GM12801 (cell line): ENCODE measurements around the gene LRTM1.

Source experiments
- TF ChIP-seq, protein P1 (sequence below): IDR thresholded peaks from one replicate; pipeline ENCODE4 v1.5.1; 2011; ENCODE audit warnings: control low read depth; ENCODE audit not compliant: insufficient read length; ENCODE audit errors: extremely low read depth

Gene LRTM1

GRCh38 chr3:54965746-54966145, 37.9 kb upstream of the LRTM1 start:
- TF ChIP-seq, protein P1, sequence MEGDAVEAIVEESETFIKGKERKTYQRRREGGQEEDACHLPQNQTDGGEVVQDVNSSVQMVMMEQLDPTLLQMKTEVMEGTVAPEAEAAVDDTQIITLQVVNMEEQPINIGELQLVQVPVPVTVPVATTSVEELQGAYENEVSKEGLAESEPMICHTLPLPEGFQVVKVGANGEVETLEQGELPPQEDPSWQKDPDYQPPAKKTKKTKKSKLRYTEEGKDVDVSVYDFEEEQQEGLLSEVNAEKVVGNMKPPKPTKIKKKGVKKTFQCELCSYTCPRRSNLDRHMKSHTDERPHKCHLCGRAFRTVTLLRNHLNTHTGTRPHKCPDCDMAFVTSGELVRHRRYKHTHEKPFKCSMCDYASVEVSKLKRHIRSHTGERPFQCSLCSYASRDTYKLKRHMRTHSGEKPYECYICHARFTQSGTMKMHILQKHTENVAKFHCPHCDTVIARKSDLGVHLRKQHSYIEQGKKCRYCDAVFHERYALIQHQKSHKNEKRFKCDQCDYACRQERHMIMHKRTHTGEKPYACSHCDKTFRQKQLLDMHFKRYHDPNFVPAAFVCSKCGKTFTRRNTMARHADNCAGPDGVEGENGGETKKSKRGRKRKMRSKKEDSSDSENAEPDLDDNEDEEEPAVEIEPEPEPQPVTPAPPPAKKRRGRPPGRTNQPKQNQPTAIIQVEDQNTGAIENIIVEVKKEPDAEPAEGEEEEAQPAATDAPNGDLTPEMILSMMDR, result no peak

GRCh38 chr3:54964081-54964480, 36.2 kb upstream of the LRTM1 start:
- TF ChIP-seq, protein P1, result no peak

GRCh38 chr3:54963641-54964040, 35.8 kb upstream of the LRTM1 start:
- TF ChIP-seq, protein P1, result no peak

GRCh38 chr3:54962200-54962599, 34.3 kb upstream of the LRTM1 start:
- TF ChIP-seq, protein P1, result no peak

DNA sequence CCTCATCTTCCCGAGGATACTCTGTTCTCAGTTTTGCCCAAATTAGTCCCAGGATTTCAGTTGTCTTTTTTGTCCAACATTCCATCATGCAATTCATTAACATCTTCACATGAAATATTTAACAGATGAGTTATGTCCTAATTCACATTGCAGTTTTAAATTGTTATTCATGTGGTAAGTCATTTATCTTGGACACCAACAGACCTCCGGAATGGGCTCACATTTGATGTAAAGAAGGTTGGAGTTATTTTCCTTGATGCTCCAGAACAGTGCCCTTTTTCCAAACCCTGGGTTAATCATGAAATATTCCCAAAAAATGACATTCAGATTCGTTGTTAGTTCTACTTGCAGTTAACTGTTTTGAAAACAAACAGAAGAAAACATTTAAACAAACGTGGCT, 32.8 kb upstream of the LRTM1 start:
- TF ChIP-seq, protein P1, result no peak

DNA sequence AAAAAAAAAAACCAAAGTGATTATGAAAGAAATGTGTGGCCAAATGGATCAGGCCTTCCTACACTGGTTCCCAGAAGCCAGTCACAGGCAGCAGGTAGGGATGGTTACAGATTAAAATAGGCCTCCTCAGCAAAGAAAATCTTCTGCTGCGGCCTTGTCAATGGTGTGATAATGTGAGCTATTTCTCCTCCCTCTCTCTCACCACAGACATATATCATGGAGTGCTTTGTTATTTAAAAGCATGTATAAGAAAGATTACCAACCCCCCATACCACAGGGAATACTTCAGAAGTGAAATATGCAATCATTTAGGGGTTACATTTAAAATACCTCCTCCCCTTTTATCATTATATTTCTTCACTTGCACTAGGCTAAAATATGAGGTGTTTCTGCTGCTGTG, 32.2 kb upstream of the LRTM1 start:
- TF ChIP-seq, protein P1, result no peak

GRCh38 chr3:54957711-54958110, 29.9 kb upstream of the LRTM1 start:
- TF ChIP-seq, protein P1, result no peak

DNA sequence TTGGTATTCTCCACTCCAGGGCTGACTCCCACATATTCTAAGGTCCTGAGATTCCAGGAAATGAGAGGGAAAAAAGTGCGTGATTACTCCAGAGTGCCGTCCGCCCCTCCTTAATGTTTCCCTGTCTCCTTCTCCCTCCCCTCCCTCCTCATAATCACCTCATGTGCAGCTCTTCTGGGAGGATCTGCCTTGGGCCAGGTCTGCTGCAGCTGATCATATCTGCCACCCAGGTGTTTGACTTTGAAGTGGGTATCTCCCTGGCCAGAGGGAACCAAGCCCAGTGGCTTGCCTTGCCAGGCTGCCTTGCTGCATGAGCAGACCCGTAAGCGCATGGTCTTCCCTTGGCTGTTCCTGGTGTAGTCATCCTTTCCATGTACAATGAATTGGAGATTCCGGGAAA, 28.1 kb upstream of the LRTM1 start:
- TF ChIP-seq, protein P1, result no peak
